HG03520 (cell line): Measurements from ENCODE around the gene ABCC1.
"Not testable (repeated sequence)": the region's sequence is repeated elsewhere in the genome, so short reads cannot be mapped to it uniquely, and the experiment has no call there.

Source experiments
- ATAC-seq: cut with Tn5 transposase; IDR thresholded peaks from one replicate; pipeline ENCODE4 v1.9.1; 2021; ENCODE audit warnings: mild to moderate bottlenecking, moderate library complexity; ENCODE audit not compliant: unreplicated experiment

The ABCC1 gene

GRCh38 chr16:16102738-16103137, 153.3 kb downstream of the ABCC1 start:
- no peak for ATAC-seq

GRCh38 chr16:16104132-16104803, 154.9 kb downstream of the ABCC1 start:
- not testable (repeated sequence) for ATAC-seq

- ATAC-seq: not testable (repeated sequence)
These were observed 155.4 kb downstream of the ABCC1 start for GRCh38 chr16:16104804-16105141.

- ATAC-seq: no peak
These were observed 156.2 kb downstream of the ABCC1 start for GRCh38 chr16:16105646-16106045.

GRCh38 chr16:16106466-16106865, 157.1 kb downstream of the ABCC1 start:
- no peak for ATAC-seq

DNA sequence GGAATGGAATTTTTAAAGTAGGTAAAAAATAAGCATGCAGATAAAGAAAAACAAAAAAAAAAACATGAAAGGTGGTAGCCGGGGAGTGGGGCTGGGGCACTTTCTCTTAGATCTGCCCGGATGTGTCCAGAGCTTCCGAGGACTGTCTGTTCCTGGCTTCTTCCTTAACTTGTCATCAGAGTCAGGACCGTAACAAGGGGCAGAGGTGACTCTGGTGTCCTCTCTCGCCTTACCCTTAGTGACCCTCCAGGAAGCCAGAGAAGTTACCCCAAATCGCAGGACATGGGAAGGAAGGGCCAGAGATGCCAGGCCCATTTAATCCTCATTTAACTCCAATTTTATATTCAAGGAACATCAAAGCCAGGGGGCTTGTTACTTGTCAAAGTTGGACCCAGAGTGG, 158.4 kb downstream of the ABCC1 start:
- ATAC-seq: no peak

- no peak for ATAC-seq
These were observed 159.3 kb downstream of the ABCC1 start for GRCh38 chr16:16108759-16109158.

DNA sequence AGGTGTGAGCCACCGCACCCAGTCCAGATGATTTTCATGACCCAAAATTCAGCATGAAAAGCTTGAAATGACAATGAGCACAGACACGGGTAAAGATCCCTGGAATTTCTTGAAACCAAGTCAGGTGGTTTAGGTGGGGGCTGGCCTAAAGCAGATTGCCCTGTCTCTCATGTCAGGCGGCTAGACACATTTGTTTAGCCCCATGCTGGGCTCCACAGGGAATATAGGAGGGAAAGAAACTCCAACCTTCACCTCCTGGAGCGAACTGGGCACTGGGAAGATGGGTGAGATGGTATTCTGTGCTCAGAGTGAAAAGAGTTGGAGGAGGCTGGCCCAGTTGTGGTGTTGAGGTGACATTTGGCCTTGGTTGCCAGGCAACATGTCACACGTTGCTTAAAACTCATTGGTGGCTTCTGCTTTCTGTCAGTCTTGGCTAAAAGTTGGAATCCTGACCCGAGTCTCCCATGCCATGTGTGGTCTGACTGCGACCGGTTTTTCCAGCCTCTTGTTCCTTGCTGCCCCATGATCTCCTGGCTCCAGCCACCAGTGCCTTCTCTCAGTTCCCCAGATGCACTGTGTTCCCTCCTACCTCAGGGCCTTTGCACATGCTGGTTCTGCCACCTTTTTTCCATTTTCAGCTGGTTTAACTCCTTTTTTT, 160.2 kb downstream of the ABCC1 start:
- no peak for ATAC-seq

- ATAC-seq: no peak
These were observed 160.7 kb downstream of the ABCC1 start for GRCh38 chr16:16110111-16110490.

GRCh38 chr16:16111639-16112038, 162.2 kb downstream of the ABCC1 start:
- no peak for ATAC-seq

GRCh38 chr16:16112450-16113053, 163.1 kb downstream of the ABCC1 start:
- ATAC-seq: no peak

GRCh38 chr16:16113076-16113475, 163.7 kb downstream of the ABCC1 start:
- no peak for ATAC-seq

- ATAC-seq: no peak
These were observed 167.4 kb downstream of the ABCC1 start for GRCh38 chr16:16116841-16117240.

GRCh38 chr16:16118337-16118736, 168.9 kb downstream of the ABCC1 start:
- no peak for ATAC-seq

GRCh38 chr16:16120044-16120381, 170.6 kb downstream of the ABCC1 start:
- ATAC-seq: no peak

- no peak for ATAC-seq
These were observed 171.2 kb downstream of the ABCC1 start for GRCh38 chr16:16120382-16121184.

- no peak for ATAC-seq
These were observed 171.8 kb downstream of the ABCC1 start for GRCh38 chr16:16121185-16121727.

- no peak for ATAC-seq
These were observed 172.8 kb downstream of the ABCC1 start for GRCh38 chr16:16122264-16122663.

- ATAC-seq: no peak
These were observed 175.0 kb downstream of the ABCC1 start for GRCh38 chr16:16124438-16124837.

GRCh38 chr16:16124974-16125373, 175.6 kb downstream of the ABCC1 start:
- ATAC-seq: no peak

DNA sequence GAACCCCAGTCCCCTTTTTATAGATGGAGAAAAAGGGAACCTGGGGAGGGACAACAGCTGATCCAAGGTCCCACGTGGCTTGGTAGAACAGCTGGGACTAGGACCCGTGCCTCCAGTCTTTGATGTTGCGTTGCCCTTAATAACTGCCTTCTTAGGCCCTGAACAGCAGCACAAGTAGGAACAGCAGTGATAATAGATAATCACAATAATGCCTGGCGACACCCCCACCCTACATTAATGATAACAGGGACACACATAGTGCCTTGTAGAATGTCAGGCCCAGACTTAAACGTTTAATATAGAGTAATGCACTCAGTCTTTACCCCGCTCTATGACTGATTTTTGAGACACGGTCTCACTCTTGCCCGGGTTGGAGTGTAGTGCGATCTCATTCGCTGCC, 177.5 kb downstream of the ABCC1 start:
- no peak for ATAC-seq
